ENCODE results near the gene GABRB1. TPM values are rescaled to one million over a fixed set of nuclear protein-coding genes. Genes with fewer than 3 reads are reported as not detected.

The GABRB1 gene
- total and polyA plus RNA-seq, 8 donors, result 0.17 to 0.48 (median 0.32) TPM; not detected in 4

GRCh38 chr4:47239649-47240048 is 208.3 kb downstream of the GABRB1 start:
- H3K4me3 ChIP-seq, result no peak overlapping the region
- ATAC-seq (no peak), DNase-seq (peak in 1 of 4 donors; percentile 7)
- intact Hi-C loops (cut with DNase I), result no loop called here
- H3K9me3 ChIP-seq, result no peaks in the 10 kb centered on the region
- H3K36me3 ChIP-seq, result no peaks in the 10 kb centered on the region
- no peak for TF ChIP-seq CTCF (IDR thresholded peaks at IDR 0.05)
- no peaks in the 10 kb centered on the region for H3K27me3 ChIP-seq
- no peaks in the 10 kb centered on the region for H3K4me1 ChIP-seq
- H3K27ac ChIP-seq, result no peak overlapping the region

GRCh38 chr4:47251348-47252135 is 220.2 kb downstream of the GABRB1 start:
- H3K36me3 ChIP-seq, result no peaks in the 10 kb centered on the region
- no peak overlapping the region for H3K4me3 ChIP-seq
- no peaks in the 10 kb centered on the region for H3K4me1 ChIP-seq
- H3K27me3 ChIP-seq, result no peaks in the 10 kb centered on the region
- ATAC-seq, result no peak
- DNase-seq, result no peak
- intact Hi-C loops (cut with DNase I), result no loop called here
- no peak for TF ChIP-seq CTCF (IDR thresholded peaks at IDR 0.05)
- peaks cover 0 to 6% of the 10 kb centered on the region in 2 donors for H3K9me3 ChIP-seq
- no peak overlapping the region for H3K27ac ChIP-seq

- Histone ChIP-seq H3K9me3 (peaks cover 0 to 4% of the 10 kb centered on the region in 2 donors), H3K4me1 (no peaks in the 10 kb centered on the region), H3K27ac (no peak overlapping the region), H3K36me3 (no peaks in the 10 kb centered on the region), H3K27me3 (no peaks in the 10 kb centered on the region), H3K4me3 (no peak overlapping the region)
- intact Hi-C loops (cut with DNase I), result no loop called here
- no peak for TF ChIP-seq CTCF (IDR thresholded peaks at IDR 0.05)
- DNase-seq (no peak), ATAC-seq (no peak)
These were observed 232.4 kb downstream of the GABRB1 start for GRCh38 chr4:47263721-47264120.

GRCh38 chr4:47270201-47270888 is 239.0 kb downstream of the GABRB1 start:
- Histone ChIP-seq H3K4me3 (no peak overlapping the region), H3K4me1 (no peaks in the 10 kb centered on the region), H3K36me3 (no peaks in the 10 kb centered on the region), H3K27ac (no peak overlapping the region), H3K9me3 (no peaks in the 10 kb centered on the region), H3K27me3 (no peaks in the 10 kb centered on the region)
- intact Hi-C loops (cut with DNase I), result no loop called here
- TF ChIP-seq CTCF (IDR thresholded peaks at IDR 0.05), result no peak
- ATAC-seq (no peak), DNase-seq (no peak)

- TF ChIP-seq CTCF (IDR thresholded peaks at IDR 0.05), result no peak
- no peaks in the 10 kb centered on the region for H3K36me3 ChIP-seq
- ATAC-seq (no peak), DNase-seq (no peak)
- H3K9me3 ChIP-seq, result no peaks in the 10 kb centered on the region
- no peaks in the 10 kb centered on the region for H3K27me3 ChIP-seq
- H3K27ac ChIP-seq, result no peak overlapping the region
- intact Hi-C loops (cut with DNase I), result no loop called here
- no peak overlapping the region for H3K4me3 ChIP-seq
- no peaks in the 10 kb centered on the region for H3K4me1 ChIP-seq
These were observed 239.9 kb downstream of the GABRB1 start for GRCh38 chr4:47271291-47271690.

Data from left lung (tissue), 10 donors.